ENCODE data around the gene DIP2B. TPM values are rescaled to one million over a fixed set of nuclear protein-coding genes. Genes with fewer than 3 reads are reported as not detected.
A peak's percentile ranks its signal among the peaks of the same experiment; 100 is the strongest.

Gene DIP2B
- total RNA-seq, 1 experiment from 2014 or later = 26.1 TPM

DNA sequence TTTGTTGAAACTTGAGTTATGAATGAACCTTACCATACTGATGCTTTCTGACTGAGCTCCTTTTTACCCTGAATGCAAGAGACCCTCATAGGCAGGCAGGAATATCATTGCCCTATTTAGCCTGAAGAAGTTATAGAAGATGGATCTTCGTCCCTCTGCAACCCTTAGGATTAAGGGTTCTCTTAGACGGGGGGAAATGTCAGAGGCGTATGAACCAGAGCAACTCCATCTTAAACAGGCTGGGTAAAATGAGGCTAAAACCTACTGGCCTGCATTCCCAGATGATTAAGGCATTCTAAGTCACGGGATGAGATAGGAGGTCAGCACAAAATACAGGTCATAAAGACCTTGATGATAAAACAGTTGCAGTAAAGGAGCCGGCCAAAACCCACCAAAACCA is 266.6 kb downstream of the DIP2B start:
- Mint-ChIP-seq H3K4me1 (peaks cover 5% of the 10 kb centered on the region; the same call in 1 of the 2 replicates), H3K9me3 (peaks cover 15% of the 10 kb centered on the region), H3K27me3 (ENCODE audit: low read depth) (no peaks in the 10 kb centered on the region), H3K27ac (0 out of 2 replicates have a peak overlapping the region, but pooled peaks have one; percentile 20), H3K4me3 (no peak overlapping the region), H3K36me3 (peaks cover 39% of the 10 kb centered on the region)
- TF ChIP-seq, protein P1, sequence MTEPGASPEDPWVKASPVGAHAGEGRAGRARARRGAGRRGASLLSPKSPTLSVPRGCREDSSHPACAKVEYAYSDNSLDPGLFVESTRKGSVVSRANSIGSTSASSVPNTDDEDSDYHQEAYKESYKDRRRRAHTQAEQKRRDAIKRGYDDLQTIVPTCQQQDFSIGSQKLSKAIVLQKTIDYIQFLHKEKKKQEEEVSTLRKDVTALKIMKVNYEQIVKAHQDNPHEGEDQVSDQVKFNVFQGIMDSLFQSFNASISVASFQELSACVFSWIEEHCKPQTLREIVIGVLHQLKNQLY (CRISPR knock-in tag; IDR thresholded peaks at IDR 0.05) = no peak
- TF ChIP-seq ZNF317 (CRISPR knock-in tag; IDR thresholded peaks at IDR 0.05; ENCODE audit: borderline replicate concordance, low read depth) (no peak), OVOL2 (CRISPR knock-in tag; IDR thresholded peaks at IDR 0.05; ENCODE audit: borderline replicate concordance) (no peak), GABPB1 (CRISPR knock-in tag; IDR thresholded peaks at IDR 0.05) (no peak), ZNF416 (CRISPR knock-in tag; IDR thresholded peaks at IDR 0.05) (no peak), NR2C2 (CRISPR knock-in tag; IDR thresholded peaks at IDR 0.05) (no peak), TEAD1 (CRISPR knock-in tag; IDR thresholded peaks at IDR 0.05) (no peak), NFATC4 (CRISPR knock-in tag; IDR thresholded peaks at IDR 0.05) (no peak), SP1 (CRISPR knock-in tag; conservative IDR thresholded peaks at IDR 0.05) (no peak), FOXP1 (CRISPR knock-in tag; IDR thresholded peaks at IDR 0.05; ENCODE audit: borderline replicate concordance) (no peak)
- TF ChIP-seq, protein P2, sequence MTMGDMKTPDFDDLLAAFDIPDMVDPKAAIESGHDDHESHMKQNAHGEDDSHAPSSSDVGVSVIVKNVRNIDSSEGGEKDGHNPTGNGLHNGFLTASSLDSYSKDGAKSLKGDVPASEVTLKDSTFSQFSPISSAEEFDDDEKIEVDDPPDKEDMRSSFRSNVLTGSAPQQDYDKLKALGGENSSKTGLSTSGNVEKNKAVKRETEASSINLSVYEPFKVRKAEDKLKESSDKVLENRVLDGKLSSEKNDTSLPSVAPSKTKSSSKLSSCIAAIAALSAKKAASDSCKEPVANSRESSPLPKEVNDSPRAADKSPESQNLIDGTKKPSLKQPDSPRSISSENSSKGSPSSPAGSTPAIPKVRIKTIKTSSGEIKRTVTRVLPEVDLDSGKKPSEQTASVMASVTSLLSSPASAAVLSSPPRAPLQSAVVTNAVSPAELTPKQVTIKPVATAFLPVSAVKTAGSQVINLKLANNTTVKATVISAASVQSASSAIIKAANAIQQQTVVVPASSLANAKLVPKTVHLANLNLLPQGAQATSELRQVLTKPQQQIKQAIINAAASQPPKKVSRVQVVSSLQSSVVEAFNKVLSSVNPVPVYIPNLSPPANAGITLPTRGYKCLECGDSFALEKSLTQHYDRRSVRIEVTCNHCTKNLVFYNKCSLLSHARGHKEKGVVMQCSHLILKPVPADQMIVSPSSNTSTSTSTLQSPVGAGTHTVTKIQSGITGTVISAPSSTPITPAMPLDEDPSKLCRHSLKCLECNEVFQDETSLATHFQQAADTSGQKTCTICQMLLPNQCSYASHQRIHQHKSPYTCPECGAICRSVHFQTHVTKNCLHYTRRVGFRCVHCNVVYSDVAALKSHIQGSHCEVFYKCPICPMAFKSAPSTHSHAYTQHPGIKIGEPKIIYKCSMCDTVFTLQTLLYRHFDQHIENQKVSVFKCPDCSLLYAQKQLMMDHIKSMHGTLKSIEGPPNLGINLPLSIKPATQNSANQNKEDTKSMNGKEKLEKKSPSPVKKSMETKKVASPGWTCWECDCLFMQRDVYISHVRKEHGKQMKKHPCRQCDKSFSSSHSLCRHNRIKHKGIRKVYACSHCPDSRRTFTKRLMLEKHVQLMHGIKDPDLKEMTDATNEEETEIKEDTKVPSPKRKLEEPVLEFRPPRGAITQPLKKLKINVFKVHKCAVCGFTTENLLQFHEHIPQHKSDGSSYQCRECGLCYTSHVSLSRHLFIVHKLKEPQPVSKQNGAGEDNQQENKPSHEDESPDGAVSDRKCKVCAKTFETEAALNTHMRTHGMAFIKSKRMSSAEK (CRISPR knock-in tag; IDR thresholded peaks at IDR 0.05; ENCODE audit: borderline replicate concordance) = no peak
- TF ChIP-seq, protein P3, sequence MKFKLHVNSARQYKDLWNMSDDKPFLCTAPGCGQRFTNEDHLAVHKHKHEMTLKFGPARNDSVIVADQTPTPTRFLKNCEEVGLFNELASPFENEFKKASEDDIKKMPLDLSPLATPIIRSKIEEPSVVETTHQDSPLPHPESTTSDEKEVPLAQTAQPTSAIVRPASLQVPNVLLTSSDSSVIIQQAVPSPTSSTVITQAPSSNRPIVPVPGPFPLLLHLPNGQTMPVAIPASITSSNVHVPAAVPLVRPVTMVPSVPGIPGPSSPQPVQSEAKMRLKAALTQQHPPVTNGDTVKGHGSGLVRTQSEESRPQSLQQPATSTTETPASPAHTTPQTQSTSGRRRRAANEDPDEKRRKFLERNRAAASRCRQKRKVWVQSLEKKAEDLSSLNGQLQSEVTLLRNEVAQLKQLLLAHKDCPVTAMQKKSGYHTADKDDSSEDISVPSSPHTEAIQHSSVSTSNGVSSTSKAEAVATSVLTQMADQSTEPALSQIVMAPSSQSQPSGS (CRISPR knock-in tag; IDR thresholded peaks at IDR 0.05; ENCODE audit: borderline replicate concordance, low read depth) = no peak
- TF ChIP-seq, protein P4, sequence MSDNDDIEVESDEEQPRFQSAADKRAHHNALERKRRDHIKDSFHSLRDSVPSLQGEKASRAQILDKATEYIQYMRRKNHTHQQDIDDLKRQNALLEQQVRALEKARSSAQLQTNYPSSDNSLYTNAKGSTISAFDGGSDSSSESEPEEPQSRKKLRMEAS (CRISPR knock-in tag; IDR thresholded peaks at IDR 0.05) = no peak
- TF ChIP-seq, protein P5, sequence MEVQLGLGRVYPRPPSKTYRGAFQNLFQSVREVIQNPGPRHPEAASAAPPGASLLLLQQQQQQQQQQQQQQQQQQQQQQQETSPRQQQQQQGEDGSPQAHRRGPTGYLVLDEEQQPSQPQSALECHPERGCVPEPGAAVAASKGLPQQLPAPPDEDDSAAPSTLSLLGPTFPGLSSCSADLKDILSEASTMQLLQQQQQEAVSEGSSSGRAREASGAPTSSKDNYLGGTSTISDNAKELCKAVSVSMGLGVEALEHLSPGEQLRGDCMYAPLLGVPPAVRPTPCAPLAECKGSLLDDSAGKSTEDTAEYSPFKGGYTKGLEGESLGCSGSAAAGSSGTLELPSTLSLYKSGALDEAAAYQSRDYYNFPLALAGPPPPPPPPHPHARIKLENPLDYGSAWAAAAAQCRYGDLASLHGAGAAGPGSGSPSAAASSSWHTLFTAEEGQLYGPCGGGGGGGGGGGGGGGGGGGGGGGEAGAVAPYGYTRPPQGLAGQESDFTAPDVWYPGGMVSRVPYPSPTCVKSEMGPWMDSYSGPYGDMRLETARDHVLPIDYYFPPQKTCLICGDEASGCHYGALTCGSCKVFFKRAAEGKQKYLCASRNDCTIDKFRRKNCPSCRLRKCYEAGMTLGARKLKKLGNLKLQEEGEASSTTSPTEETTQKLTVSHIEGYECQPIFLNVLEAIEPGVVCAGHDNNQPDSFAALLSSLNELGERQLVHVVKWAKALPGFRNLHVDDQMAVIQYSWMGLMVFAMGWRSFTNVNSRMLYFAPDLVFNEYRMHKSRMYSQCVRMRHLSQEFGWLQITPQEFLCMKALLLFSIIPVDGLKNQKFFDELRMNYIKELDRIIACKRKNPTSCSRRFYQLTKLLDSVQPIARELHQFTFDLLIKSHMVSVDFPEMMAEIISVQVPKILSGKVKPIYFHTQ (CRISPR knock-in tag; IDR thresholded peaks at IDR 0.05) = no peak
- TF ChIP-seq, protein P6, sequence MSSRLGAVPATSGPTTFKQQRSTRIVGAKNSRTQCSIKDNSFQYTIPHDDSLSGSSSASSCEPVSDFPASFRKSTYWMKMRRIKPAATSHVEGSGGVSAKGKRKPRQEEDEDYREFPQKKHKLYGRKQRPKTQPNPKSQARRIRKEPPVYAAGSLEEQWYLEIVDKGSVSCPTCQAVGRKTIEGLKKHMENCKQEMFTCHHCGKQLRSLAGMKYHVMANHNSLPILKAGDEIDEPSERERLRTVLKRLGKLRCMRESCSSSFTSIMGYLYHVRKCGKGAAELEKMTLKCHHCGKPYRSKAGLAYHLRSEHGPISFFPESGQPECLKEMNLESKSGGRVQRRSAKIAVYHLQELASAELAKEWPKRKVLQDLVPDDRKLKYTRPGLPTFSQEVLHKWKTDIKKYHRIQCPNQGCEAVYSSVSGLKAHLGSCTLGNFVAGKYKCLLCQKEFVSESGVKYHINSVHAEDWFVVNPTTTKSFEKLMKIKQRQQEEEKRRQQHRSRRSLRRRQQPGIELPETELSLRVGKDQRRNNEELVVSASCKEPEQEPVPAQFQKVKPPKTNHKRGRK (CRISPR knock-in tag; IDR thresholded peaks at IDR 0.05; ENCODE audit: borderline replicate concordance) = no peak
- ATAC-seq (no peak), DNase-seq (ENCODE audit: low spot score) (no peak)
- ChIA-PET CTCF (no interaction called here), POLR2A (no interaction called here)
